ENCODE measurements around the gene DMP1. TPM values are rescaled to one million over a fixed set of nuclear protein-coding genes. Genes with fewer than 3 reads are reported as not detected.

DMP1 gene
- total and polyA plus RNA-seq, 8 donors, result 0.07 to 0.09 (median 0.07) TPM; not detected in 5

DNA sequence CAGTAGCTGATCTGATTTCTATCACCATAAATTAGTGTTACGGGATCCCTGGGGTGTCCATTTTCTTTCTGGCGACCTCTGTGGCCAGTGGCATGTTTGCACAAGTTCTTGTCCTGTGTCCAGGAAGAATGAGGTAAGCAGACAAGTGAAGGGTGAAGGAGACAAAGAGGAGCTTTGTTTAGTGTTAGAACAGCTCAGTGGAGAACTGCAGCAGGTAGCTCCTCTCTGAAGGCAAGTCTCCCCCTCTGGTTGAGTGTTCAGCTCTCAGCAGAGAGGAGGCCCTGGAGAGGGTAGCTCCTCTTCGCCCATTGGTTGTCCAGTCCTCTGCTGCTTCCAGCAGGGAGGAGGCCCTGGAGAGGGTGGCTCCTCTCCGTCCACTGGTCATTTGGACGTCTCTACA is 47.2 kb downstream of the DMP1 start:
- no peaks in the 10 kb centered on the region for H3K36me3 ChIP-seq
- no peak overlapping the region for H3K4me3 ChIP-seq
- no peaks in the 10 kb centered on the region for H3K27me3 ChIP-seq
- no peak overlapping the region for H3K27ac ChIP-seq
- no peaks in the 10 kb centered on the region for H3K4me1 ChIP-seq
- DNase-seq (no peak), ATAC-seq (no peak)
- peaks cover 0 to 24% of the 10 kb centered on the region in 2 donors for H3K9me3 ChIP-seq
- intact Hi-C loops (cut with DNase I), result no loop called here
- TF ChIP-seq, protein P1, sequence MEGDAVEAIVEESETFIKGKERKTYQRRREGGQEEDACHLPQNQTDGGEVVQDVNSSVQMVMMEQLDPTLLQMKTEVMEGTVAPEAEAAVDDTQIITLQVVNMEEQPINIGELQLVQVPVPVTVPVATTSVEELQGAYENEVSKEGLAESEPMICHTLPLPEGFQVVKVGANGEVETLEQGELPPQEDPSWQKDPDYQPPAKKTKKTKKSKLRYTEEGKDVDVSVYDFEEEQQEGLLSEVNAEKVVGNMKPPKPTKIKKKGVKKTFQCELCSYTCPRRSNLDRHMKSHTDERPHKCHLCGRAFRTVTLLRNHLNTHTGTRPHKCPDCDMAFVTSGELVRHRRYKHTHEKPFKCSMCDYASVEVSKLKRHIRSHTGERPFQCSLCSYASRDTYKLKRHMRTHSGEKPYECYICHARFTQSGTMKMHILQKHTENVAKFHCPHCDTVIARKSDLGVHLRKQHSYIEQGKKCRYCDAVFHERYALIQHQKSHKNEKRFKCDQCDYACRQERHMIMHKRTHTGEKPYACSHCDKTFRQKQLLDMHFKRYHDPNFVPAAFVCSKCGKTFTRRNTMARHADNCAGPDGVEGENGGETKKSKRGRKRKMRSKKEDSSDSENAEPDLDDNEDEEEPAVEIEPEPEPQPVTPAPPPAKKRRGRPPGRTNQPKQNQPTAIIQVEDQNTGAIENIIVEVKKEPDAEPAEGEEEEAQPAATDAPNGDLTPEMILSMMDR (IDR thresholded peaks at IDR 0.05), result no peak

GRCh38 chr4:87697945-87698344 is 47.9 kb downstream of the DMP1 start:
- H3K4me1 ChIP-seq, result no peaks in the 10 kb centered on the region
- ATAC-seq, result no peak
- TF ChIP-seq, protein P1 (IDR thresholded peaks at IDR 0.05), result no peak
- no peaks in the 10 kb centered on the region for H3K36me3 ChIP-seq
- H3K4me3 ChIP-seq, result no peak overlapping the region
- H3K27ac ChIP-seq, result no peak overlapping the region
- no peak for DNase-seq
- intact Hi-C loops (cut with DNase I), result no loop called here
- H3K27me3 ChIP-seq, result no peaks in the 10 kb centered on the region
- H3K9me3 ChIP-seq, result peaks cover 0 to 17% of the 10 kb centered on the region in 2 donors

DNA sequence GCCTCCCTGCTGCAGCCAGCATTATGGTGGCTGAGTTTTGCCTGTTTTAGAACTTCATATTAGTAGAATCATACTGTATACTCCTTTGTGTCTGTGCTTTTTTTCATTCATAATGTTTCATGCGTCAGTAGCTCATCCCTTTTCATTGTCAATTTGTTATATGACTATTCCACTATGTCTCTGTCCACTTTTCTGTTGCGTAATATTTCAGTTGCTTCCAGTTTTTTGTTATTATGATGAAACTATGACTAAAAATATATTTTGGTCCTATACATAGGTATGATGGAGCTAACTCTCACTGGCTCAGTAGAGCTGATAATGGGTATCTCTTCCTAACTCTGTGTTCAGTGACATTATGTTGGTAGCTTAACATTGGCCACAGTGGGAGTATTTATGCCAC is 48.3 kb downstream of the DMP1 start:
- no peaks in the 10 kb centered on the region for H3K4me1 ChIP-seq

DNA sequence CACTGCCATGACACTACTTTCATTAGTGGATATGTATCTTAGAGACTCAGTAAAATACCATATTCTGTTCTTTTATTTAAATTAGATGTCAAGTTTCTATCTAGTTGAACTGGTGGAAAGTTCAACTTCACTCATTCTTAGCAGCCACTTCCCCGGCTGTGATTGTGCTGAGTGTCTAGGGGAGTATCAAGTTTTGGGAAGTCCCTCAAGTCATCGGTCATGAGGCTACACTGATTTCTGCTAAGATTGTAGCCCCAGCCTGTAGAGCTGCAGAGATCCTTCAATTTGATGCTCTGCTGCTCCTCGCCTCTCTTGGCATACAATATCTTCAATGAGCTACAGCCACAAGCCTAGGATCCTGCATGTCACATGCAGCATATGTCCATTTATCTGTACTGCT is 53.9 kb downstream of the DMP1 start:
- Histone ChIP-seq H3K4me3 (no peak overlapping the region), H3K9me3 (no peaks in the 10 kb centered on the region), H3K4me1 (no peaks in the 10 kb centered on the region), H3K27ac (no peak overlapping the region), H3K36me3 (no peaks in the 10 kb centered on the region), H3K27me3 (no peaks in the 10 kb centered on the region)
- TF ChIP-seq, protein P1 (IDR thresholded peaks at IDR 0.05), result no peak
- DNase-seq, result no peak
- intact Hi-C loops (cut with DNase I), result no loop called here
- ATAC-seq, result peak; percentile 37

More for the DNA sequence above, 48.3 kb downstream of the DMP1 start:
- Histone ChIP-seq H3K27me3 (no peaks in the 10 kb centered on the region), H3K36me3 (no peaks in the 10 kb centered on the region), H3K4me3 (no peak overlapping the region), H3K27ac (no peak overlapping the region), H3K9me3 (peaks cover 0 to 12% of the 10 kb centered on the region in 2 donors)
- intact Hi-C loops (cut with DNase I), result no loop called here
- TF ChIP-seq, protein P1 (IDR thresholded peaks at IDR 0.05), result no peak
- DNase-seq (no peak), ATAC-seq (no peak)

DNA sequence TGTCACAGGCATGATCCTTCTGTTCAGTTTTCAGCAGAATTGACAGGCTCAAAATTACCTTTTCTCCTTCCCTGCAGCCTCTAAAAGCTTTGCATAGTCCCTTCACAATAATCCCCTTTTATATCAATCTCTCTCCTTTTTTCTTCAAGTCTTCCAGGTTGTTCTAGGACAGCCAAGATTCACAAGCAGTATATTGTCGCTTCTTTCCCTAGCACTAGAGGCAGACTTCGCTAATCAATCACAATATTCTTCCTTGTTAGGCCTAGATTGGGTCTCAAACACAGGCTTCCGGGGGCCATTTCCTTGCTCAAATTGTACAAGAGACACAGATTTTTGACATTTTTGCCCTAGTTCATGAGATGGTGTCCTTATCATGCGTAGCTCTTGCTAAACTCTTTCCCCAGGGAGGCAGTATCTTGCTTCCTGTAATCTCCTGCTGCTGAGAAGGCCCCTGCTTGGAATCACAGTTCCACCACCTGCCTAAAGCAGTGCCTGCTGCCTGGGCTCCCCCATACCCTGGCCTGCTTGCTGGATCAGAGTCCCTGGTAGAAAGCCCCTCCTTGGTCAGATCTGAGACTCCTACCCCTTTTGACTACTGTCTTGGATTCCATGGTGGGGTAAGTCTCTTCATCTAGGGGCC is 57.3 kb downstream of the DMP1 start:
- no peak overlapping the region for H3K4me3 ChIP-seq
- no peak for ATAC-seq
- no peaks in the 10 kb centered on the region for H3K9me3 ChIP-seq
- H3K36me3 ChIP-seq, result no peaks in the 10 kb centered on the region
- TF ChIP-seq, protein P1 (IDR thresholded peaks at IDR 0.05), result no peak
- no peaks in the 10 kb centered on the region for H3K27me3 ChIP-seq
- H3K4me1 ChIP-seq, result no peaks in the 10 kb centered on the region
- H3K27ac ChIP-seq, result no peak overlapping the region
- intact Hi-C loops (cut with DNase I), result no loop called here
- DNase-seq, result no peak

Other genes with a start within 250 kb of the DMP1 start
- gene NUDT9, start 227.7 kb upstream of the DMP1 start, total RNA-seq, result 10 to 100 TPM; 49.6 to 49.8 TPM
- gene NUDT9, start 227.7 kb upstream of the DMP1 start, polyA plus RNA-seq (ENCODE audit: insufficient read length in 6 of 6), result 10 to 100 TPM; 42.5 to 53.8 (median 47.3) TPM
- 100 to 1,000 TPM; 241 to 296 TPM for gene SPARCL1, start 120.9 kb upstream of the DMP1 start, total RNA-seq
- gene SPARCL1, start 120.9 kb upstream of the DMP1 start, polyA plus RNA-seq (ENCODE audit: insufficient read length in 6 of 6), result 100 to 1,000 TPM; 382 to 475 (median 421) TPM
- gene DSPP, start 41.8 kb upstream of the DMP1 start, total RNA-seq, result not detected
- gene DSPP, start 41.8 kb upstream of the DMP1 start, polyA plus RNA-seq (ENCODE audit: insufficient read length in 6 of 6), result under 1 TPM in 3 of 6 donors, not detected in 3; 0.03 to 0.06 (median 0.04) TPM
- under 1 TPM in 1 of 2 donors, not detected in 1; 0.24 TPM for gene IBSP, start 149.3 kb downstream of the DMP1 start, total RNA-seq
- gene IBSP, start 149.3 kb downstream of the DMP1 start, polyA plus RNA-seq (ENCODE audit: insufficient read length in 6 of 6), result under 1 TPM in 4 of 6 donors, not detected in 2; 0.11 to 0.41 (median 0.16) TPM
- not detected for gene MEPE, start 182.7 kb downstream of the DMP1 start, total RNA-seq
- under 1 TPM; 0.37 to 0.88 (median 0.66) TPM for gene MEPE, start 182.7 kb downstream of the DMP1 start, polyA plus RNA-seq (ENCODE audit: insufficient read length in 6 of 6)